Endothelial cell of umbilical vein (primary cell): ENCODE data around the gene SLC2A6. TPM values are rescaled to one million over a fixed set of nuclear protein-coding genes. Genes with fewer than 3 reads are reported as not detected.

ENCODE experiments used
- BruUV-seq: library from RNA; stranded (reverse); fragments of 400-500 nt; replicated peaks from 2 replicates; lab custom pipeline; 2021; lab: Mats Ljungman, UMichigan
- CTCF ChIA-PET: fragments of 300-600, 350-600 bp; sonication (Branson Sonifier 250); formaldehyde crosslinking; loops from one replicate; lab custom pipeline; 2021; ENCODE audit warnings: antibody characterized with exemption, inconsistent platforms; lab: Charles Lee
- POLR2A ChIA-PET: fragments of 300-600, 350-600 bp; sonication (Branson Sonifier 250); formaldehyde crosslinking; loops from one replicate; lab custom pipeline; 2021; ENCODE audit warnings: antibody characterized with exemption, inconsistent platforms; lab: Charles Lee
- DNase-seq: peaks from one replicate; pipeline ENCODE4 v3.0.0-alpha.2; 2011; ENCODE audit warnings: low read depth, low spot score
- FAIRE-seq: peaks from 2 replicates; lab custom pipeline; 2011; peaks lifted over from hg19 to GRCh38; lab: Jason Lieb, UNC
- H2AFZ ChIP-seq: 2 replicates; pipeline ENCODE4 v1.6.0; 2012; ENCODE audit warnings: low read depth, low read length, control low read depth, inconsistent platforms
- H3K27ac ChIP-seq: 2 replicates; pipeline ENCODE4 v1.5.1; 2011; ENCODE audit warnings: low read depth, mild to moderate bottlenecking, control low read depth, low read length, moderate library complexity; ENCODE audit not compliant: insufficient read depth
- H3K27me3 ChIP-seq, 2 experiments: 2 replicates each; pipeline versions ENCODE4 v1.6.0 to v1.6.1; 2011; ENCODE audit warnings: low read length in 2 of 2, mixed read lengths in 1 of 2; ENCODE audit not compliant: control insufficient read depth in 2 of 2, insufficient read depth in 2 of 2
- H3K36me3 ChIP-seq, 2 experiments: 2 replicates in 1 of 2; 3 replicates in 1 of 2; pipeline ENCODE4 v1.5.1; 2011; ENCODE audit warnings: low read length in 2 of 2, mild to moderate bottlenecking in 1 of 2, moderate library complexity in 1 of 2; ENCODE audit not compliant: control insufficient read depth in 2 of 2, insufficient read depth in 2 of 2; ENCODE audit errors: extremely low read depth in 1 of 2
- H3K4me1 ChIP-seq: 3 replicates; pipeline ENCODE4 v1.5.1; 2011; ENCODE audit warnings: mild to moderate bottlenecking, low read length; ENCODE audit not compliant: control insufficient read depth, insufficient read depth; ENCODE audit errors: extremely low read depth
- H3K4me2 ChIP-seq: 2 replicates; pipeline ENCODE4 v1.6.1; 2011; ENCODE audit warnings: low read length, control low read depth, mixed read lengths; ENCODE audit not compliant: insufficient read depth
- H3K4me3 ChIP-seq, 3 experiments: fragments of 200-600 bp in 1 of 3; sonication (generic), shearing (Covaris generic) in 1 of 3; replicated peaks in 1 of 3; 2 replicates each; pipeline ENCODE4 v1.5.1; 2011 to 2016; ENCODE audit warnings: control low read depth in 3 of 3, low read length in 3 of 3, mild to moderate bottlenecking in 2 of 3, inconsistent platforms in 1 of 3, low read depth in 1 of 3, moderate library complexity in 1 of 3; ENCODE audit not compliant: insufficient read depth in 1 of 3
- H3K79me2 ChIP-seq: 2 replicates; pipeline ENCODE4 v1.6.0; 2012; ENCODE audit warnings: low read length, inconsistent platforms; ENCODE audit not compliant: control insufficient read depth, insufficient read depth
- H3K9ac ChIP-seq: replicated peaks from 2 replicates; pipeline ENCODE3; 2011; ENCODE audit warnings: low read length, control low read depth; ENCODE audit not compliant: insufficient read depth; ENCODE audit errors: extremely low read depth
- H3K9me1 ChIP-seq: replicated peaks from 3 replicates; pipeline ENCODE4 v1.6.0; 2011; ENCODE audit warnings: mild to moderate bottlenecking, low read length; ENCODE audit not compliant: control insufficient read depth, insufficient read depth; ENCODE audit errors: extremely low read depth
- H3K9me3 ChIP-seq: replicated peaks from 2 replicates; pipeline ENCODE4 v1.5.1; 2012; ENCODE audit warnings: low read length, inconsistent platforms; ENCODE audit not compliant: control insufficient read depth, insufficient read depth
- H4K20me1 ChIP-seq: replicated peaks from 2 replicates; pipeline ENCODE3; 2011; ENCODE audit warnings: mild to moderate bottlenecking, low read length; ENCODE audit not compliant: control insufficient read depth, insufficient read depth; ENCODE audit errors: extremely low read depth
- CTCF ChIP-seq, 2 donors: IDR thresholded peaks; 1 replicate in 1 of 2; 2 replicates in 1 of 2; pipeline ENCODE4 v1.5.1; 2011; ENCODE audit warnings: low read length in 2 of 2, mild to moderate bottlenecking in 2 of 2, moderate library complexity in 2 of 2, control low read depth in 1 of 2, inconsistent platforms in 1 of 2, low read depth in 1 of 2; ENCODE audit not compliant: insufficient read depth in 1 of 2; ENCODE audit errors: extremely low read depth in 1 of 2
- EZH2 ChIP-seq: IDR thresholded peaks from 2 replicates; pipeline ENCODE4 v1.6.1; 2012; ENCODE audit warnings: borderline replicate concordance, low read depth, mild to moderate bottlenecking, moderate library complexity, low read length, inconsistent platforms; ENCODE audit not compliant: severe bottlenecking
- GATA2 ChIP-seq: IDR thresholded peaks from 2 replicates; pipeline ENCODE4 v1.7.0; 2011; ENCODE audit warnings: low read depth, mild to moderate bottlenecking, moderate library complexity, mixed read lengths, low read length; ENCODE audit not compliant: insufficient read length, insufficient read depth
- JUN ChIP-seq: IDR thresholded peaks from 2 replicates; pipeline ENCODE4 v1.6.1; 2011; ENCODE audit warnings: borderline replicate concordance, low read depth; ENCODE audit not compliant: insufficient read length, insufficient read depth
- MAX ChIP-seq: IDR thresholded peaks from 2 replicates; pipeline ENCODE4 v1.6.1; 2011; ENCODE audit not compliant: insufficient read depth, insufficient read length
- MYC ChIP-seq: IDR thresholded peaks from one replicate; pipeline ENCODE4 v1.6.1; 2011; ENCODE audit warnings: mild to moderate bottlenecking, low read depth, low read length
- dilution Hi-C: fragments of 300-500 bp; cut with MboI; formaldehyde crosslinking; loops from one replicate; pipeline ENCODE4 v1.15.0; 2019; ENCODE audit warnings: low sequenced_read_pairs; ENCODE audit not compliant: extremely low pct_ligation_motif_present
- intact Hi-C: fragments of 100-400 bp; cut with micrococcal nuclease; formaldehyde crosslinking; loops from one replicate; pipeline ENCODE4 v1.10.0; 2022
- polyA plus RNA-seq, 4 experiments: library from polyadenylated mRNA; depleted of rRNA in 3 of 4; stranded (reverse) in 3 of 4; unstranded in 1 of 4; fragments of >200 nt; gene quantifications; 2 replicates each; pipeline versions ENCODE4 v1.2.1 to v1.2.3, GENCODE V29; 2011 to 2012; ENCODE audit warnings: missing spikeins in 1 of 4
- total RNA-seq: library from RNA; stranded (reverse); gene quantifications from 2 replicates; pipeline ENCODE4 v1.2.3, GENCODE V29; 2021

The SLC2A6 gene
- total and polyA plus RNA-seq, 2 donors (not counting 3 experiments of a cell fraction or from before 2014, with no cell fraction given) = 35.7 to 39.6 TPM

GRCh38 chr9:133513214-133514100 is 34.6 kb upstream of the SLC2A6 start:
- POLR2A ChIA-PET = no interaction called here
- BruUV-seq = no TSS peak

GRCh38 chr9:133512253-133513213 is 33.6 kb upstream of the SLC2A6 start:
- no peaks in the 10 kb centered on the region for H3K36me3 ChIP-seq
- no peaks in the 10 kb centered on the region for H3K9me3 ChIP-seq
- POLR2A ChIA-PET = no interaction called here
- H3K9me1 ChIP-seq = no peaks in the 10 kb centered on the region
- peaks cover 0 to 3% of the 10 kb centered on the region in 2 experiments for H3K27me3 ChIP-seq
- H3K79me2 ChIP-seq = no peaks in the 10 kb centered on the region
- H4K20me1 ChIP-seq = no peaks in the 10 kb centered on the region
- no peaks in the 10 kb centered on the region for H3K4me1 ChIP-seq
- no peak overlapping the region for H3K27ac ChIP-seq
- intact Hi-C loops (no loop called here), dilution Hi-C loops (no loop called here)
- no TSS peak for BruUV-seq
- no peak overlapping the region for H2AFZ ChIP-seq
- no peak for TF ChIP-seq GATA2
- TF ChIP-seq MYC = no peak
- no peak for TF ChIP-seq EZH2
- TF ChIP-seq MAX = peak; percentile 53
- no peak for TF ChIP-seq JUN
- TF ChIP-seq CTCF (IDR thresholded peaks at IDR 0.05; ENCODE audit: extremely low read depth in 1 of 2, insufficient read depth in 1 of 2, low read depth in 1 of 2, low read length in 2 of 2) = no peak
- CTCF ChIA-PET = no interaction called here
- H3K9ac ChIP-seq = no peak overlapping the region
- DNase-seq (no peak), FAIRE-seq (no peak)
- no peak overlapping the region for H3K4me2 ChIP-seq
- no peak overlapping the region for H3K4me3 ChIP-seq

More at GRCh38 chr9:133513214-133514100, 34.6 kb upstream of the SLC2A6 start:
- Histone ChIP-seq H3K9me1 (no peaks in the 10 kb centered on the region), H3K9ac (no peak overlapping the region), H3K4me3 (no peak overlapping the region), H3K9me3 (no peaks in the 10 kb centered on the region), H3K36me3 (no peaks in the 10 kb centered on the region), H3K4me1 (no peaks in the 10 kb centered on the region), H3K27me3 (peaks cover 0 to 3% of the 10 kb centered on the region in 2 experiments), H3K79me2 (no peaks in the 10 kb centered on the region), H3K27ac (no peak overlapping the region), H3K4me2 (no peak overlapping the region), H4K20me1 (no peaks in the 10 kb centered on the region), H2AFZ (no peak overlapping the region)
- FAIRE-seq (no peak), DNase-seq (no peak)
- dilution Hi-C loops = no loop called here
- intact Hi-C loops = no loop called here
- TF ChIP-seq GATA2 = no peak
- CTCF ChIA-PET = no interaction called here
